Coronary artery (tissue), 2 donors: ENCODE results near the gene PDE5A.

Experiments
- DNase-seq: peaks from one replicate; pipeline ENCODE4 v3.0.0-alpha.2; 2017; ENCODE audit warnings: low spot score
- H3K27ac ChIP-seq, 2 donors: fragments of 200-600 bp; sonication (generic); one replicate each; pipeline ENCODE4 v1.5.1; 2016 to 2019
- H3K4me3 ChIP-seq: fragments of 200-600 bp; sonication (generic); 2 replicates; pipeline ENCODE4 v1.5.1; 2016; ENCODE audit warnings: mild to moderate bottlenecking, moderate library complexity
- TF ChIP-seq, protein P1 (sequence below): fragments of 200-600 bp; sonication (generic); IDR thresholded peaks from one replicate; pipeline ENCODE4 v1.5.1; 2019; ENCODE audit warnings: antibody characterized with exemption

Gene PDE5A

DNA sequence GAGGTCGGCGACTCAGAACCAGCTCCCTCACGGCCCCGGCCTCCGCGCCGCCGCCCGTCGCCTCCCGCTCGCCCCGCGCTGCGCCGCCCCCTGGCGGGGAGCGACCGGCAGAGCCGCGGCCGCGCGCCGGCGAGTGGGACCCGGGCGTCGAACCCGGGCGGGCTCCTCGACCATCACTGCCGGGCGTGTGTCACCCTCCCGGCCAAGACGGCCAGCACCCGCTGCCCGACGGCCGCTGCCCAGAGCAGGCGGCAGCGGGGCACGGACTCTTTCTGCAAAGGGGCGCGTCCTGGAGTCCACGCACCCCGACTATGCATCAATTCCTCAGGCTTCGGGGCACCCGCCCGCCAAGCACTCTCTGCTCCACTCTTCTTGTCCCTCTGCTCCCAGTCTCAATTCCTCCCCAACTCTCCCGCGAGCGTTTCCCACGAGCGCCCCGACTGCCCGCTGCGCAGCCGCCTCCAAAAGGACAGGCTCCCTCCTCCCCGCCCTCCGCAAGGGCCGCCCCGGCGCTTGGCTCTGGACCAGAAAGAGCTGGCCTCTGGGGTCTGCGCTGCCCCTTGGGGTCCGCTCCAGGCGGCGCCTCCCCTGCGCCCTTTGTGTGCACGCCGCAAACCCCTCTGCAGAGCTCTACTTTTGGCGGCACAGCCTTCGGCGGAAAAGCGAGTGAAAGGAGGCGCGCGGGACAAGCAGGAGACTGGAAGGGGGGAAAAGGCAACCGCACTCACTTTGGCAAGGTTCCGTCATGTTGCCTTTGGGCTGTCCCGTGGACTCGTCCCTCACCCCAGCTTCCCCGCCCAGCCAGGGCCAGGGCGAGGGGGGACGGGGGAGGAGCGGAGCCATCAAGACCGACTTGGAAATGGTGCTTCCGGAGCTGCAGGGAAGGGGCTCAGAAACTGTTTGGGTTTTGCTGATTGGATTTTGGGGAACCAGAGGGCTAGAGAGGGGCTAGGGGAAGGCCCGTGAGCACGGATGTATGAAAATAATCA, 1.0 kb downstream of the PDE5A start:
- DNase-seq = peak; percentile 87
- H3K27ac ChIP-seq = peak overlapping the region; percentile 87 to 92
- H3K4me3 ChIP-seq = peak overlapping the region; percentile 85
- TF ChIP-seq, protein P1, sequence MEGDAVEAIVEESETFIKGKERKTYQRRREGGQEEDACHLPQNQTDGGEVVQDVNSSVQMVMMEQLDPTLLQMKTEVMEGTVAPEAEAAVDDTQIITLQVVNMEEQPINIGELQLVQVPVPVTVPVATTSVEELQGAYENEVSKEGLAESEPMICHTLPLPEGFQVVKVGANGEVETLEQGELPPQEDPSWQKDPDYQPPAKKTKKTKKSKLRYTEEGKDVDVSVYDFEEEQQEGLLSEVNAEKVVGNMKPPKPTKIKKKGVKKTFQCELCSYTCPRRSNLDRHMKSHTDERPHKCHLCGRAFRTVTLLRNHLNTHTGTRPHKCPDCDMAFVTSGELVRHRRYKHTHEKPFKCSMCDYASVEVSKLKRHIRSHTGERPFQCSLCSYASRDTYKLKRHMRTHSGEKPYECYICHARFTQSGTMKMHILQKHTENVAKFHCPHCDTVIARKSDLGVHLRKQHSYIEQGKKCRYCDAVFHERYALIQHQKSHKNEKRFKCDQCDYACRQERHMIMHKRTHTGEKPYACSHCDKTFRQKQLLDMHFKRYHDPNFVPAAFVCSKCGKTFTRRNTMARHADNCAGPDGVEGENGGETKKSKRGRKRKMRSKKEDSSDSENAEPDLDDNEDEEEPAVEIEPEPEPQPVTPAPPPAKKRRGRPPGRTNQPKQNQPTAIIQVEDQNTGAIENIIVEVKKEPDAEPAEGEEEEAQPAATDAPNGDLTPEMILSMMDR = peak; percentile 37

DNA sequence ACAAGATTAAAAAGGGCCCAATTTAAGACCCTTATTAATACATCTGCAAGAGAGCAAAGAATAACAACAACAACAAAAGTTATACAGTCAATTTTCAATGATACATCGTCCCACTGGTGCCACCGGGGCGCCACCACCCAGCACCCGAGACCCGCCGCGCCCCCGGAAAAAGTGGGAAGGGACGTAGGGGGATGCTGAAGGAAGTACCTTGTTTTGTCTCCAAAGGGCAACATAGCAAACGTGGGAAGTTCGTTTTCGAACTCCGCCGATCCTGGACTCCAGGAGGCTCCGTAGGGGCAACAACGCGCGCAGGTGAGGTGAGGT, 1.7 kb downstream of the PDE5A start:
- peak overlapping the region; percentile 85 for H3K4me3 ChIP-seq
- TF ChIP-seq, protein P1 = no peak
- DNase-seq = no peak
- H3K27ac ChIP-seq = peak overlapping the region; percentile 87 to 92

DNA sequence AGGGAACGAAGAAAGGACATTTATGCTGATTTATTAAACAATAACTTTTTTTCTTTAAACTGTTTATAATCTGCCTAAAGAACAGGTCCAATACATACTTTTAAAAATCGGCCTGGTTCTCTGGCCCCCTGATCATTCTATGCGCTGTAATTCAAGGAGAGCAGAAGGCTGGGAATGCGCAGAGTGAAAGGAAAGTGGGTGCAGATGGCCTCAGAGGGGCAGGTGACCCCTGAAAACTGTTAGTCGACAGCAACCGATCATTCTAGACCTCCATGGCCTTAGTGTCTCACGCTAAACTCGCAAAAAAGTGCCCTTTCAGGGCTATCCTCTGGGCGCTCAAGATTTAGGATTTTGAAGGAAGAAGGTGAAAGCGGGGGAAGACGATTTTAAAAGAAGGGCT, 2.2 kb downstream of the PDE5A start:
- Histone ChIP-seq H3K4me3 (peak overlapping the region; percentile 85), H3K27ac (peak overlapping the region; percentile 87 to 92)
- DNase-seq = no peak
- TF ChIP-seq, protein P1 = no peak

DNA sequence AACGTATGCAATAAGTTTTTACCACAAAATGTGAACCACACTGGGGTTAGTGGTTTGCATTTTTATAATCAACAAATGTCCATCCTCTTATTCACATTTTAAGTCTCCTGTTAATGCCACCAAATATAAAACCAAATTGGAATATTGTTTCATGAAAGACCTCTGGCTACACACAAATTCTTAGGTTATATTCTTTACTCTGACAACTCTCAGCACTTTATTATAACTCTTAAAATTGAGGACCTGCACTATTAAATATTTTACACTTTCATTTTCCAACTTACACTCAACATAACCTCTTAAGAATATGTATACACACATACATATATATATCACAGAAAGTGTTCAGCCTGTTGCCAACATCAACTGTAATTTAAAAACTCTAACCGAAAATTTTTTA, 2.8 kb downstream of the PDE5A start:
- TF ChIP-seq, protein P1 = no peak
- Histone ChIP-seq H3K4me3 (peak overlapping the region; percentile 85), H3K27ac (peak overlapping the region; percentile 87 to 92)
- DNase-seq = no peak

DNA sequence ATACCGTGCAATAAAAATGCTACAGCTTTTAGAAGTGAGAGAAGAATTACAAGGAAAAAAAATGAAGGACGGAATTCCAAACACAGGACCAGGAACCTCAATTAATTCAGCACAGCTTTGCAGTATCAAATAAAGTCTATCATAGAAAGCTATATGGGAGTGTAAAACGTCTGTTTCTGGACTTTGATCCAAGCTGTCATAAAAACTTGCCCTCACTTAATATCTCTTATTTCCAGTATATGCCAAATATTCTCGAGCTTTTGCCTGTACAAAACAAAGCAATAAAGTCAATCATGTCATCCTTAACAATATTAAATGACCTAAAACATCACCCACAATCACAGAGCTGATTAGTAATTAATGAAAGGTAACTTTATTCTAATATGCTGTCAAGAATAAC, 4.2 kb downstream of the PDE5A start:
- TF ChIP-seq, protein P1 = no peak
- DNase-seq = no peak
- H3K27ac ChIP-seq = peak overlapping the region; percentile 66 to 92
- peak overlapping the region; percentile 85 for H3K4me3 ChIP-seq

DNA sequence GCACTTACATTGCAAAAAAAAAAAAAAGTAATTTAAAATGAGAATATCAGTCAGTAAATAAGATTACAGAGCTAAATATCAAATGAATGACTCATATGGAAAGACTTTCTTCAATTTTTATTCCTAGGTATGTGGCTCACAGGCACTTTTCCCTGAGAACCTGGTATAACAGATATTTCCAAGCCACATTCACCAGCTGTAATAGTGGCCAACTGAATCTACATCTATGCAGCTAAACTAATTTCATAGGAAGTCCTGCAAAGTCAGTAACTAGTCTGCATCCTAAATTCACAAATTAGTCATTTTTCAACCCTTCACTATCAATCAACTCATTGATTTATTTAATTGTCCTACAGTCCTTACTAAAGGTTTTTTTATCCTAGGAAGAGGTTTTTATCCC, 5.6 kb downstream of the PDE5A start:
- Histone ChIP-seq H3K27ac (peak overlapping the region; percentile 66 to 70), H3K4me3 (peak overlapping the region; percentile 36)
- no peak for DNase-seq
- TF ChIP-seq, protein P1 = no peak
